HepG2 (cell line): ENCODE measurements around the gene TTC16. TPM values are rescaled to one million over a fixed set of nuclear protein-coding genes. Genes with fewer than 3 reads are reported as not detected.

Experiments
- ATAC-seq: fragments of 200-7000 bp; cut with Tn5 transposase; 3 replicates; pipeline ENCODE4 v1.9.1; 2020; ENCODE audit warnings: mild to moderate bottlenecking, moderate library complexity
- BruUV-seq: library from RNA; stranded (reverse); fragments of 400-500 nt; replicated peaks from 2 replicates; lab custom pipeline; 2021; lab: Mats Ljungman, UMichigan
- CTCF ChIA-PET: fragments of 300-600 bp; formaldehyde crosslinking; extraction: SDS; loops from one replicate; lab custom pipeline; 2021; ENCODE audit warnings: low total read pairs, inconsistent platforms, low intra/inter-chr PET ratio; lab: Yijun Ruan, JAX
- POLR2A ChIA-PET: fragments of 350-600 bp; sonication (Branson Sonifier 250); formaldehyde crosslinking; loops from one replicate; lab custom pipeline; 2020; ENCODE audit warnings: antibody characterized with exemption, inconsistent platforms; lab: Yijun Ruan, JAX
- DNase-seq: peaks from one replicate; pipeline ENCODE4 v3.0.0-alpha.2; 2015; ENCODE audit warnings: low spot score
- FAIRE-seq: peaks from 3 replicates; lab custom pipeline; 2011; peaks lifted over from hg19 to GRCh38; lab: Jason Lieb, UNC
- H2AFZ ChIP-seq: one replicate; pipeline ENCODE4 v1.6.1; 2011; ENCODE audit warnings: low read length, inconsistent platforms
- H3K27ac ChIP-seq: fragments of 300-600 bp; 3 replicates; pipeline ENCODE4 v1.8.0; 2011; ENCODE audit warnings: mixed run types, mild to moderate bottlenecking, mixed read lengths, low read length, inconsistent platforms; ENCODE audit not compliant: insufficient read depth; ENCODE audit errors: extremely low read length
- H3K27me3 ChIP-seq, 2 experiments: fragments of 200-600 bp in 1 of 2; 2 replicates in 1 of 2; 3 replicates in 1 of 2; pipeline versions ENCODE4 v1.6.0 to v1.8.0; 2011; ENCODE audit warnings: low read length in 2 of 2, mild to moderate bottlenecking in 2 of 2, moderate library complexity in 2 of 2, inconsistent platforms in 1 of 2; ENCODE audit not compliant: insufficient read depth in 2 of 2, control insufficient read depth in 1 of 2
- H3K36me3 ChIP-seq, 2 experiments: fragments of 200-600 bp in 1 of 2; replicated peaks in 1 of 2; 2 replicates in 1 of 2; 3 replicates in 1 of 2; pipeline versions ENCODE4 v1.5.1 to v1.8.0; 2011; ENCODE audit warnings: low read length in 2 of 2, inconsistent platforms in 1 of 2; ENCODE audit not compliant: insufficient read depth in 2 of 2, control insufficient read depth in 1 of 2
- H3K4me1 ChIP-seq: 2 replicates; pipeline ENCODE4 v1.5.1; 2012; ENCODE audit warnings: low read length, inconsistent platforms; ENCODE audit not compliant: insufficient read depth
- H3K4me2 ChIP-seq: 2 replicates; pipeline ENCODE4 v1.6.0; 2011; ENCODE audit warnings: low read depth, low read length, inconsistent platforms
- H3K4me3 ChIP-seq, 3 experiments: fragments of 200-600 bp in 1 of 3; sonication (generic), shearing (Covaris generic) in 1 of 3; replicated peaks in 1 of 3; 2 replicates each; pipeline ENCODE4 v1.5.1; 2011 to 2016; ENCODE audit warnings: low read length in 3 of 3, inconsistent platforms in 2 of 3, low read depth in 2 of 3, mild to moderate bottlenecking in 2 of 3, control low read depth in 1 of 3, mixed read lengths in 1 of 3; ENCODE audit not compliant: insufficient read depth in 1 of 3
- H3K79me2 ChIP-seq: one replicate; pipeline ENCODE4 v1.6.1; 2011; ENCODE audit warnings: low read length, inconsistent platforms; ENCODE audit not compliant: insufficient read depth
- H3K9ac ChIP-seq: 2 replicates; pipeline ENCODE4 v1.6.0; 2011; ENCODE audit warnings: mild to moderate bottlenecking, low read depth, low read length, inconsistent platforms; ENCODE audit not compliant: insufficient read depth
- H3K9me3 ChIP-seq: 2 replicates; pipeline ENCODE4 v1.5.1; 2012; ENCODE audit warnings: mild to moderate bottlenecking, low read length
- H4K20me1 ChIP-seq: 2 replicates; pipeline ENCODE4 v1.6.0; 2011; ENCODE audit warnings: inconsistent platforms, mild to moderate bottlenecking, low read length, moderate library complexity; ENCODE audit not compliant: insufficient read depth
- ZNF687 ChIP-seq: sonication (generic); formaldehyde crosslinking; IDR thresholded peaks from 2 replicates; pipeline ENCODE4 v1.5.1; 2020; ENCODE audit warnings: mild to moderate bottlenecking, missing genetic modification reagents, moderate library complexity
- ZNF781 ChIP-seq: sonication (generic); formaldehyde crosslinking; IDR thresholded peaks from 2 replicates; pipeline ENCODE4 v1.5.1; 2020; ENCODE audit warnings: borderline replicate concordance, mild to moderate bottlenecking, missing genetic modification reagents; ENCODE audit errors: not compliant biosample characterization
- WGBS: methylation state at CpG from one replicate; pipeline ENCODE4 v1.1.6; 2017; ENCODE audit warnings: low lambda C conversion rate; 5-methylcytosine and 5-hydroxymethylcytosine counted together
- in situ Hi-C: cut with HindIII; loops from 2 replicates; pipeline ENCODE4 v1.10.0; 2017; ENCODE audit warnings: low pct_unique_long_range_greater_than_20kb; ENCODE audit not compliant: extremely low pct_ligation_motif_present
- intact Hi-C: fragments of 100-400 bp; cut with micrococcal nuclease; formaldehyde crosslinking; loops from one replicate; pipeline ENCODE4 v1.10.0; 2022; ENCODE audit not compliant: unreplicated experiment
- polyA plus RNA-seq, 8 experiments: library from polyadenylated mRNA; depleted of rRNA in 3 of 8; stranded (reverse) in 7 of 8; unstranded in 1 of 8; fragments of >200 nt; fragmentation: Illumina TruSeq in 4 of 8; extraction: Trizol in 4 of 8; gene quantifications; 2 replicates each; pipeline versions ENCODE4 v1.2.1 to v1.2.3, GENCODE V29; 2011 to 2016; ENCODE audit warnings: low read depth in 4 of 8, missing spikeins in 1 of 8, mixed read lengths in 1 of 8; ENCODE audit not compliant: insufficient read depth in 1 of 8
- total RNA-seq, 5 experiments: library from RNA; depleted of rRNA; stranded (reverse); fragments of >200 nt; fragmentation: Illumina TruSeq; extraction: Trizol; gene quantifications; 2 replicates each; pipeline ENCODE4 v1.2.3, GENCODE V29; 2016; ENCODE audit warnings: low read depth in 1 of 5

Gene TTC16
- total and polyA plus RNA-seq, 2 of the 13 experiments (the other 11 are each of a cell fraction or from before 2014, with no cell fraction given) = not detected

- in situ Hi-C loops (loop anchor here (5.0 to 10.0 kb wide), 2 partner anchors 43 to 235 kb away; no protein-coding TSS in a partner anchor), intact Hi-C loops (loop anchor here (2.0 kb wide), 1 partner anchor 45 kb away; no protein-coding TSS in a partner anchor)
- Histone ChIP-seq H3K27me3 (peaks cover 5 to 40% of the 10 kb centered on the region in 2 experiments; a peak in 4 of 5 replicates), H2AFZ (no peak overlapping the region), H4K20me1 (no peaks in the 10 kb centered on the region), H3K4me1 (peaks cover 27% of the 10 kb centered on the region), H3K27ac (no peak overlapping the region), H3K79me2 (no peaks in the 10 kb centered on the region), H3K4me3 (peak overlapping the region in 1 of 3 experiments; percentile 23; a peak in 2 of 6 replicates), H3K9ac (no peak overlapping the region), H3K4me2 (peak overlapping the region; percentile 32; the same call in 1 of the 2 replicates), H3K36me3 (no peaks in the 10 kb centered on the region), H3K9me3 (no peaks in the 10 kb centered on the region)
- POLR2A ChIA-PET = interaction anchor here (1.0 to 1.3 kb wide), 3 partner anchors 45 to 157 kb away, joined by 3 to 6 read pairs (median 4); partner anchors contain the start of gene CDK9
- CTCF ChIA-PET = no interaction called here
- 57% methylated on average over 6 of the region's 19 CpGs for WGBS
- DNase-seq (no peak), FAIRE-seq (no peak), ATAC-seq (no peak)
- TF ChIP-seq ZNF781 (no peak), ZNF687 (peak; percentile 3; the same call in 1 of the 2 replicates)
- no TSS peak for BruUV-seq
Observed at GRCh38 chr9:127739614-127740330, 23.9 kb downstream of the TTC16 start.
